Activated CD8-positive, alpha-beta T cell treated with anti-CD3 and anti-CD28 coated beads for 36 hours (primary cell): ENCODE data around the gene CACNA1B. TPM values are rescaled to one million over a fixed set of nuclear protein-coding genes. Genes with fewer than 3 reads are reported as not detected.

Source experiments
- ATAC-seq: fragments of 200-7000 bp; cut with Tn5 transposase; one replicate; pipeline ENCODE4 v1.10.0; 2021; ENCODE audit warnings: mild to moderate bottlenecking, moderate library complexity
- CTCF ChIA-PET: fragments of 350-600 bp; sonication (Branson Sonifier 250); formaldehyde crosslinking; loops from one replicate; lab custom pipeline; 2021; ENCODE audit warnings: antibody characterized with exemption; lab: Charles Lee
- POLR2A ChIA-PET: fragments of 350-600 bp; sonication (Branson Sonifier 250); formaldehyde crosslinking; loops from one replicate; lab custom pipeline; 2021; ENCODE audit warnings: antibody characterized with exemption; lab: Charles Lee
- DNase-seq: peaks from one replicate; pipeline ENCODE4 v3.0.0-alpha.2; 2020
- H3K27ac Mint-ChIP-seq: one replicate; pipeline ENCODE4 v1.8.0; 2021; ENCODE audit warnings: mild to moderate bottlenecking, mixed read lengths
- H3K27me3 Mint-ChIP-seq: one replicate; pipeline ENCODE4 v1.8.0; 2021; ENCODE audit warnings: mixed read lengths
- H3K36me3 Mint-ChIP-seq: one replicate; pipeline ENCODE4 v1.8.0; 2021; ENCODE audit warnings: low read depth, mixed read lengths
- H3K4me1 Mint-ChIP-seq: one replicate; pipeline ENCODE4 v1.8.0; 2021; ENCODE audit warnings: low read depth, mixed read lengths
- H3K4me3 Mint-ChIP-seq: one replicate; pipeline ENCODE4 v1.8.0; 2021; ENCODE audit warnings: mild to moderate bottlenecking, moderate library complexity, mixed read lengths
- H3K9me3 Mint-ChIP-seq: one replicate; pipeline ENCODE4 v1.8.0; 2021; ENCODE audit warnings: mixed read lengths
- CTCF ChIP-seq: fragments of 200-600 bp; IDR thresholded peaks from one replicate; pipeline ENCODE4 v1.8.0; 2022; ENCODE audit warnings: antibody characterized with exemption, mild to moderate bottlenecking
- intact Hi-C: fragments of 100-400 bp; cut with micrococcal nuclease; formaldehyde crosslinking; loops from one replicate; pipeline ENCODE4 v1.10.0; 2022
- total RNA-seq, 2 experiments: library from RNA; stranded (reverse); gene quantifications; one replicate each; pipeline ENCODE4 v1.2.3, GENCODE V29; 2021

Gene CACNA1B
- total RNA-seq, 2 experiments from 2014 or later = not detected

DNA sequence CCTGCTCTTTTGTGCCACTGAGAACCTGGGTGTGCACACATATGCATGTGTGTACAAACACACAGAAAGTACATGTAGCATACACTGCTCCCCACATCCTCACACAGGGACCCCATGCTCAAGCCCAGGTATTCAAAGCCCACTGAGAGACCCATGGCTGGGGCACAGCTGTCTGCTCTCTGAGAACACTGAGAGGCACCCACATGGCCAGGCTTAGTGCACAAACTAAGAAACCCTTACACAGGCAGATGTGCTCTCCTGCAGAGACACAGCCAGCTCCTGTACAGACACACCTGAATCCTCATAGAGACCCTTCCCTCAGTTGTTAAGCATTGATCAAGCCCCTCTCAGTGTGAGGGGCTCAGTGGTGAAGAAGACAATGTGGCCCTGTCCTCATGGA lies 92.5 kb downstream of the CACNA1B start:
- no peaks in the 10 kb centered on the region for H3K36me3 Mint-ChIP-seq
- H3K27me3 Mint-ChIP-seq = peaks cover 14% of the 10 kb centered on the region
- intact Hi-C loops = no loop called here

DNA sequence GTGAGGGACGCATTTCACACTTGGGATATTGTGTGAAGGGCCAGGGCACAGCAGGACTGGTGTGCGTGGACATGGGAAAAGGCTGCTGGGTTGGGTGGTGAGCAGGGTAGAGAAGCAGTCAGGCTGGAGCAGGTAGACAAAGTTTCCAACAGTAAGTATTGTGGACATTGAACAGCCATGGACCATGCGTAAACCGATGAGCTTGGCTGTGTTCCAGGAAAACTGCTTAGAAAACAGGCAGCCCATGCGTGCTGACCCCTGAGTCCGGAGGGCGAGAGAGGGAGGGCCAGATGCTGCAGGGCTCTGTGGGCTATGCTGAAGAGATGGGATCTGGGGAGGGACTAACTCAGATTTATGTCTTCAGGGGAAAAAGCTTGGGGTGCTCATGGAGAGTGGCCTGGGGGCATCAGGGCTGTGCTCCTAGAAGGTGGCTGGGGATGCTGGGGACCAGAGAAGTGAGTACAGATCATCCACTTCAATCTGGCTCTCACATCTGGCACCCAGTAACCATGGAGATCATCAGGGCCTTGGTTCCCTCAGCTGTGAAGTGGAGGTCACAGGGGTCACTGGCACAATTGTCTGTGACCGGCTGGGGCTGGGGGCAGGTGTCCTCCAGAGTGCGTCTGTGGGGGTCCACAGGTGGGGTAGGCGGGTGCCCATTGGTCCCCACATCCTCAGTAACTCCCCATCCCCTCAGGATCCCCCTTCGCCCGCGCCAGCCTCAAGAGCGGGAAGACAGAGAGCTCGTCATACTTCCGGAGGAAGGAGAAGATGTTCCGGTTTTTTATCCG lies 93.3 kb downstream of the CACNA1B start:
- CTCF ChIA-PET = no interaction called here
- intact Hi-C loops = no loop called here
- no peaks in the 10 kb centered on the region for H3K4me1 Mint-ChIP-seq
- no peak overlapping the region for H3K27ac Mint-ChIP-seq
- ATAC-seq = no peak
- TF ChIP-seq CTCF = no peak
- H3K4me3 Mint-ChIP-seq = no peak overlapping the region
- peaks cover 14% of the 10 kb centered on the region for H3K27me3 Mint-ChIP-seq
- no peak for DNase-seq
- POLR2A ChIA-PET = no interaction called here
- H3K36me3 Mint-ChIP-seq = no peaks in the 10 kb centered on the region
- H3K9me3 Mint-ChIP-seq = no peaks in the 10 kb centered on the region

More for the DNA sequence above, 92.5 kb downstream of the CACNA1B start:
- no peaks in the 10 kb centered on the region for H3K9me3 Mint-ChIP-seq
- H3K4me1 Mint-ChIP-seq = no peaks in the 10 kb centered on the region
- ChIA-PET POLR2A (no interaction called here), CTCF (no interaction called here)
- H3K27ac Mint-ChIP-seq = no peak overlapping the region
- H3K4me3 Mint-ChIP-seq = no peak overlapping the region
- DNase-seq (no peak), ATAC-seq (no peak)
- TF ChIP-seq CTCF = no peak

GRCh38 chr9:137971477-137972138 lies 94.0 kb downstream of the CACNA1B start:
- intact Hi-C loops = no loop called here
- no peak for DNase-seq
- CTCF ChIA-PET = no interaction called here
- no peak for TF ChIP-seq CTCF
- ATAC-seq = no peak
- H3K4me3 Mint-ChIP-seq = no peak overlapping the region
- POLR2A ChIA-PET = no interaction called here
- H3K27ac Mint-ChIP-seq = no peak overlapping the region
- H3K36me3 Mint-ChIP-seq = no peaks in the 10 kb centered on the region
- no peaks in the 10 kb centered on the region for H3K9me3 Mint-ChIP-seq
- H3K27me3 Mint-ChIP-seq = peaks cover 14% of the 10 kb centered on the region
- H3K4me1 Mint-ChIP-seq = no peaks in the 10 kb centered on the region

DNA sequence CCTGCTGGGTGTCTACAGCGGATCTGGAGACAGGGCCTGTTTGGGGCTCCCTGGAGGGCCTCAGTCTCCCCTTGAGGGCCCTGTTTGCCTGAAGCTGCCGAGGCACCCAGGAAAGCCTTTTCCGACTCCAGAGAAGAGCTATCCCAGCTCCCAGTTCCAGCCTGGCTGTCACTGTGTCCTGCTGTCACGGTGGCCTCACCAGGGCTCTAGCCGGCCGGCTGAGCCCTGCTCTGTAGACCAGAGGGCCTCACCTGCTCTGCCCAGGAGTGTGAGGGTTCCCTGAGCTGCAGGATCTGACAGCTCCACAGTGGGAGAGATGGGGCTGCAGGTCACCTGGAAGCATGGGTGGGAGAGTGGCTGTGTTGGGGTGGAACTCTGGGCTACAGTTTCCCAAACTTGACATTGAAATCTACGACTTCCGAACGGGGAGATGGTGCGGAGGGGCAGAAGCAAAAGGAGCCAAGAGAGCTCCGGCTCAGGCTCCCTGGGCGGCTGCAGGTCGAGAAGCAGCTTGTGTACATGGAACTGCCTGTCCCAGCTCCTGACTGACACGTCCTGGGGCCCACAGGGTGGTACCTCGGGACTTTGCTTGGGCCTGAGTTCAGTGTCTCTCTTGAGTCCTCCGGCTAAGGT lies 94.9 kb downstream of the CACNA1B start:
- CTCF ChIA-PET = no interaction called here

More for the DNA sequence above, 94.9 kb downstream of the CACNA1B start:
- DNase-seq (no peak), ATAC-seq (no peak)
- Mint-ChIP-seq H3K27me3 (peaks cover 11% of the 10 kb centered on the region), H3K4me3 (no peak overlapping the region), H3K36me3 (no peaks in the 10 kb centered on the region), H3K9me3 (no peaks in the 10 kb centered on the region), H3K4me1 (no peaks in the 10 kb centered on the region), H3K27ac (no peak overlapping the region)
- intact Hi-C loops = no loop called here
- no peak for TF ChIP-seq CTCF
- POLR2A ChIA-PET = interaction anchor here (0.8 kb wide), 1 partner anchor 39 kb away, joined by 4 read pairs; no protein-coding TSS in a partner anchor
